Calu3 (cell line): ENCODE results near the gene TMPO. TPM values are rescaled to one million over a fixed set of nuclear protein-coding genes. Genes with fewer than 3 reads are reported as not detected.
A peak's percentile ranks its signal among the peaks of the same experiment; 100 is the strongest.
"Not testable (repeated sequence)": the region's sequence is repeated elsewhere in the genome, so short reads cannot be mapped to it uniquely, and the experiment has no call there.

Experiments used
- BruUV-seq: library from RNA; stranded (reverse); fragments of 400-500 nt; replicated peaks from 2 replicates; lab custom pipeline; 2021; lab: Mats Ljungman, UMichigan
- CTCF ChIA-PET: fragments of 300-600 bp; sonication (Branson Sonifier 250); formaldehyde crosslinking; loops from one replicate; lab custom pipeline; 2022; ENCODE audit warnings: antibody characterized with exemption; lab: Charles Lee
- DNase-seq: peaks from one replicate; pipeline ENCODE4 v3.0.0; 2022
- H3K27ac Mint-ChIP-seq: one replicate; pipeline ENCODE4 v1.8.0; 2022; ENCODE audit warnings: mixed read lengths; ENCODE audit not compliant: unreplicated experiment
- H3K27me3 Mint-ChIP-seq: one replicate; pipeline ENCODE4 v1.8.0; 2022; ENCODE audit warnings: mixed read lengths; ENCODE audit not compliant: unreplicated experiment
- H3K36me3 Mint-ChIP-seq: one replicate; pipeline ENCODE4 v1.8.0; 2022; ENCODE audit warnings: mild to moderate bottlenecking, moderate library complexity, mixed read lengths; ENCODE audit not compliant: insufficient read depth, unreplicated experiment
- H3K4me1 Mint-ChIP-seq: one replicate; pipeline ENCODE4 v1.8.0; 2022; ENCODE audit warnings: mild to moderate bottlenecking, low read depth, mixed read lengths; ENCODE audit not compliant: unreplicated experiment
- H3K4me3 Mint-ChIP-seq: one replicate; pipeline ENCODE4 v1.8.0; 2022; ENCODE audit warnings: mild to moderate bottlenecking, low read depth, moderate library complexity, mixed read lengths; ENCODE audit not compliant: unreplicated experiment
- H3K9me3 Mint-ChIP-seq: one replicate; pipeline ENCODE4 v1.8.0; 2022; ENCODE audit warnings: low read depth, mixed read lengths; ENCODE audit not compliant: unreplicated experiment
- CTCF ChIP-seq: fragments of 200-600 bp; IDR thresholded peaks from one replicate; pipeline ENCODE4 v1.8.0; 2022; ENCODE audit warnings: antibody characterized with exemption; ENCODE audit not compliant: unreplicated experiment
- intact Hi-C: fragments of 100-400 bp; cut with micrococcal nuclease; formaldehyde crosslinking; loops from one replicate; pipeline ENCODE4 v1.10.0; 2022; ENCODE audit not compliant: unreplicated experiment
- total RNA-seq: library from RNA; stranded (reverse); gene quantifications from 2 replicates; pipeline ENCODE4 v1.2.3, GENCODE V29; 2022

TMPO gene
- total RNA-seq, 1 experiment from 2014 or later = 256 TPM

GRCh38 chr12:98594050-98594835 lies 78.9 kb downstream of the TMPO start:
- Mint-ChIP-seq H3K27ac (peak overlapping the region; percentile 99), H3K4me1 (peaks cover 18% of the 10 kb centered on the region), H3K4me3 (peak overlapping the region; percentile 92), H3K9me3 (no peaks in the 10 kb centered on the region), H3K27me3 (no peaks in the 10 kb centered on the region), H3K36me3 (peaks cover 69% of the 10 kb centered on the region)
- DNase-seq = peak; percentile 23
- CTCF ChIA-PET = interaction anchor here (0.6 to 3.8 kb wide), 4 partner anchors 27 to 176 kb away, joined by 3 to 35 read pairs (median 6); no protein-coding TSS in a partner anchor
- BruUV-seq = no TSS peak
- intact Hi-C loops = loop anchor here (2.0 kb wide), 1 partner anchor 27 kb away; no protein-coding TSS in a partner anchor
- TF ChIP-seq CTCF = no peak

GRCh38 chr12:98595243-98595988 lies 80.0 kb downstream of the TMPO start:
- Mint-ChIP-seq H3K36me3 (peaks cover 79% of the 10 kb centered on the region), H3K4me1 (peaks cover 18% of the 10 kb centered on the region), H3K9me3 (no peaks in the 10 kb centered on the region), H3K4me3 (peak overlapping the region; percentile 92), H3K27me3 (no peaks in the 10 kb centered on the region), H3K27ac (peak overlapping the region; percentile 99)
- no TSS peak for BruUV-seq
- TF ChIP-seq CTCF = no peak
- intact Hi-C loops = loop anchor here (2.0 kb wide), 1 partner anchor 29 kb away; no protein-coding TSS in a partner anchor
- CTCF ChIA-PET = interaction anchor here (1.8 to 3.8 kb wide), 2 partner anchors 29 to 177 kb away, joined by 6 to 35 read pairs; no protein-coding TSS in a partner anchor
- no peak for DNase-seq

GRCh38 chr12:98597313-98597712 lies 81.9 kb downstream of the TMPO start:
- H3K9me3 Mint-ChIP-seq, CTCF ChIA-PET, H3K27me3 Mint-ChIP-seq, H3K4me3 Mint-ChIP-seq, DNase-seq, H3K27ac Mint-ChIP-seq, intact Hi-C loops, BruUV-seq: not testable (repeated sequence)
- peaks cover 94% of the 10 kb centered on the region for H3K36me3 Mint-ChIP-seq
- H3K4me1 Mint-ChIP-seq = peaks cover 18% of the 10 kb centered on the region

Other genes starting within 250 kb of the TMPO start
- gene SLC25A3, start 78.1 kb downstream of the TMPO start, total RNA-seq = 486 and 520 TPM in 2 replicates
- gene IKBIP, start 129.2 kb downstream of the TMPO start, total RNA-seq = 21.7 and 24.7 TPM in 2 replicates
- 24.7 and 28.5 TPM in 2 replicates for gene APAF1, start 129.7 kb downstream of the TMPO start, total RNA-seq